ENCODE measurements around the gene STK39. TPM values are rescaled to one million over a fixed set of nuclear protein-coding genes. Genes with fewer than 3 reads are reported as not detected.

The STK39 gene
- total RNA-seq, 1 experiment from 2014 or later: 22.1 TPM

GRCh38 chr2:167905668-167906067 is 341.7 kb downstream of the STK39 start:
- TF ChIP-seq CTCF (conservative IDR thresholded peaks at IDR 0.05): no peak
- no peak overlapping the region for H3K23ac ChIP-seq (ENCODE audit: insufficient read length, low read depth, low read length)
- H2BK15ac ChIP-seq (ENCODE audit: low read depth, low read length): no peak overlapping the region
- H4K91ac ChIP-seq (ENCODE audit: insufficient read length, low read depth, low read length): no peak overlapping the region
- no peaks in the 10 kb centered on the region for H3K9me3 ChIP-seq (ENCODE audit: control insufficient read depth, low read depth, low read length)
- Mint-ChIP-seq H3K27ac (no peak overlapping the region), H3K4me3 (no peak overlapping the region), H3K36me3 (ENCODE audit: insufficient read depth in 1 of 3, low read depth in 3 of 3) (no peaks in the 10 kb centered on the region; a peak in 1 of 7 replicates), H3K4me1 (peaks cover 3 to 4% of the 10 kb centered on the region in 2 experiments; a peak in 3 of 4 replicates), H3K27me3 (ENCODE audit: low read depth) (peaks cover 4% of the 10 kb centered on the region; the same call in 1 of the 2 replicates), H3K9me3 (no peaks in the 10 kb centered on the region)
- H3K4ac ChIP-seq (ENCODE audit: low read depth, low read length): no peak overlapping the region
- H3K27me3 ChIP-seq (ENCODE audit: insufficient read depth, low read length): no peaks in the 10 kb centered on the region
- no peak for DNase-seq
- H3K18ac ChIP-seq (ENCODE audit: insufficient read length, low read depth, low read length): no peak overlapping the region
- no peak overlapping the region for H2BK120ac ChIP-seq (ENCODE audit: low read depth, low read length, poor library complexity, severe bottlenecking)
- H3K27ac ChIP-seq (ENCODE audit: insufficient read length, low read depth, low read length): no peak overlapping the region
- H4K8ac ChIP-seq (replicated peaks; ENCODE audit: insufficient read length, low read depth, low read length): no peak overlapping the region
- H2BK20ac ChIP-seq (ENCODE audit: low read depth, low read length, poor library complexity, severe bottlenecking): no peak overlapping the region
- H3K79me2 ChIP-seq (ENCODE audit: insufficient read depth, low read length): no peaks in the 10 kb centered on the region
- no peaks in the 10 kb centered on the region; the same call in 1 of the 2 replicates for H3K4me1 ChIP-seq (ENCODE audit: insufficient read depth, low read length)
- no peak overlapping the region for H4K5ac ChIP-seq (ENCODE audit: insufficient read length, low read depth, low read length)
- H3K9ac ChIP-seq (ENCODE audit: extremely low read depth, insufficient read length, low read length): no peak overlapping the region
- no peak overlapping the region for H2BK5ac ChIP-seq (ENCODE audit: insufficient read length, low read length)
- H3K14ac ChIP-seq (ENCODE audit: insufficient read depth, low read length): no peak overlapping the region
- H2AK5ac ChIP-seq (ENCODE audit: insufficient read length, low read length): no peak overlapping the region
- no peaks in the 10 kb centered on the region for H3K23me2 ChIP-seq (ENCODE audit: insufficient read length, low read depth, low read length, poor library complexity, severe bottlenecking)
- no peak overlapping the region for H2AFZ ChIP-seq (ENCODE audit: low read length)
- H4K20me1 ChIP-seq (ENCODE audit: control insufficient read depth, insufficient read depth, insufficient read length): no peaks in the 10 kb centered on the region
- no peak overlapping the region for H3K56ac ChIP-seq (ENCODE audit: insufficient read length, low read depth, low read length)
- WGBS (ENCODE audit: extremely low coverage, insufficient read length, low lambda C conversion rate): no CpG with 5 or more reads among the region's 14 CpGs
- no peak overlapping the region for H2BK12ac ChIP-seq (ENCODE audit: insufficient read length, low read depth, low read length)
- H3K4me2 ChIP-seq (ENCODE audit: insufficient read depth, insufficient read length, low read length): no peak overlapping the region
- H3T11ph ChIP-seq (ENCODE audit: low read length): no peak overlapping the region
- H3K79me1 ChIP-seq (ENCODE audit: insufficient read depth, low read depth, low read length, poor library complexity, severe bottlenecking): no peaks in the 10 kb centered on the region

Other genes starting within 250 kb of the STK39 start
- 17.5 and 17.7 TPM in 2 replicates for gene CERS6, start 208.7 kb upstream of the STK39 start, total RNA-seq (2021)